HG03139 (cell line): ENCODE measurements around the gene SESN1.

Source experiments
- ATAC-seq: cut with Tn5 transposase; IDR thresholded peaks from one replicate; pipeline ENCODE4 v1.9.1; 2021; ENCODE audit not compliant: unreplicated experiment

The SESN1 gene

GRCh38 chr6:108966855-108967755 is 127.5 kb downstream of the SESN1 start:
- ATAC-seq: no peak

GRCh38 chr6:108966251-108966650 is 128.4 kb downstream of the SESN1 start:
- ATAC-seq: no peak

- no peak for ATAC-seq
These were observed 132.7 kb downstream of the SESN1 start for GRCh38 chr6:108961985-108962384.

GRCh38 chr6:108961077-108961476 is 133.6 kb downstream of the SESN1 start:
- ATAC-seq: no peak

- no peak for ATAC-seq
These were observed 134.0 kb downstream of the SESN1 start for GRCh38 chr6:108960601-108961000.

- ATAC-seq: no peak
These were observed 134.6 kb downstream of the SESN1 start for GRCh38 chr6:108959972-108960582.

- ATAC-seq: no peak
These were observed 135.5 kb downstream of the SESN1 start for GRCh38 chr6:108958900-108959770.

- no peak for ATAC-seq
These were observed 137.4 kb downstream of the SESN1 start for GRCh38 chr6:108957221-108957620.

- no peak for ATAC-seq
These were observed 139.2 kb downstream of the SESN1 start for GRCh38 chr6:108955329-108955949.

- no peak for ATAC-seq
These were observed 141.0 kb downstream of the SESN1 start for GRCh38 chr6:108953681-108954080.

GRCh38 chr6:108952776-108953486 is 141.7 kb downstream of the SESN1 start:
- ATAC-seq: no peak

GRCh38 chr6:108951351-108951953 is 143.2 kb downstream of the SESN1 start:
- ATAC-seq: no peak

- ATAC-seq: no peak
These were observed 146.4 kb downstream of the SESN1 start for GRCh38 chr6:108948181-108948661.

- no peak for ATAC-seq
These were observed 147.4 kb downstream of the SESN1 start for GRCh38 chr6:108947114-108947854.

- no peak for ATAC-seq
These were observed 148.0 kb downstream of the SESN1 start for GRCh38 chr6:108946695-108947094.

GRCh38 chr6:108945681-108946159 is 148.9 kb downstream of the SESN1 start:
- ATAC-seq: no peak

GRCh38 chr6:108944707-108945680 is 149.7 kb downstream of the SESN1 start:
- ATAC-seq: no peak

GRCh38 chr6:108944071-108944470 is 150.6 kb downstream of the SESN1 start:
- ATAC-seq: no peak
